K562 (cell line): ENCODE data around the gene ACAP3. TPM values are rescaled to one million over a fixed set of nuclear protein-coding genes. Genes with fewer than 3 reads are reported as not detected.
A peak's percentile ranks its signal among the peaks of the same experiment; 100 is the strongest.

Experiments
- GATAD2B ChIP-seq: fragments of 450-650 bp; IDR thresholded peaks from 2 replicates; pipeline ENCODE4 v1.6.1; 2017; ENCODE audit warnings: mild to moderate bottlenecking, borderline replicate concordance
- SIN3B ChIP-seq: fragments of 450-650 bp; IDR thresholded peaks from 2 replicates; pipeline ENCODE4 v1.6.1; 2017; ENCODE audit warnings: low read depth, mild to moderate bottlenecking, moderate library complexity
- ZKSCAN1 ChIP-seq: fragments of 150-350 bp; IDR thresholded peaks from 2 replicates; pipeline ENCODE4 v1.6.1; 2016; ENCODE audit warnings: low read depth, low read length
- ZNF696 ChIP-seq: fragments of 250-450 bp; sonication (Bioruptor Pico); conservative IDR thresholded peaks from 2 replicates; pipeline ENCODE4 v1.4.0; 2020; ENCODE audit warnings: mild to moderate bottlenecking, moderate library complexity
- polyA plus RNA-seq, 8 experiments: library from polyadenylated mRNA; depleted of rRNA in 4 of 8; stranded (reverse) in 5 of 8; unstranded in 3 of 8; fragments of >200 nt; fragmentation: Nextera tagmentation in 2 of 8; fragmentation: Illumina TruSeq in 1 of 8; extraction: Ambion mirVana in 2 of 8; extraction: Trizol in 1 of 8; gene quantifications; 2 replicates each; pipeline versions ENCODE4 v1.2.1 to v1.2.3, GENCODE V29; 2011 to 2014; ENCODE audit warnings: inconsistent platforms in 1 of 8, missing spikeins in 1 of 8
- total RNA-seq, 7 experiments: library from RNA; depleted of rRNA in 6 of 7; stranded (reverse); fragments of >200 nt in 6 of 7; fragmentation: Illumina TruSeq in 2 of 7; extraction: Trizol in 2 of 7; gene quantifications; 2 replicates each; pipeline versions ENCODE4 v1.2.1 to v1.2.3, GENCODE V29; 2011 to 2021; ENCODE audit warnings: low replicate concordance in 1 of 7
- TF ChIP-seq, protein P1 (sequence below): sonication (generic); formaldehyde crosslinking; IDR thresholded peaks from 2 replicates; pipeline ENCODE4 v1.8.1; 2023; ENCODE audit warnings: mild to moderate bottlenecking, missing genetic modification reagents
- TF ChIP-seq, protein P2 (sequence below), 2 experiments: fragments of 450-650 bp; formaldehyde crosslinking in 1 of 2; IDR thresholded peaks; 2 replicates each; pipeline versions ENCODE4 v1.4.0 to v1.6.1; 2014 to 2020; ENCODE audit warnings: mild to moderate bottlenecking in 2 of 2, borderline replicate concordance in 1 of 2, low read depth in 1 of 2
- TF ChIP-seq, protein P3 (sequence below): fragments of 250-450 bp; sonication (Bioruptor Pico); IDR thresholded peaks from 2 replicates; pipeline ENCODE4 v1.8.0; 2021; ENCODE audit warnings: moderate library complexity, mild to moderate bottlenecking, inconsistent platforms

The ACAP3 gene
- total and polyA plus RNA-seq, 9 of the 15 experiments (the other 6 are each of a cell fraction or from before 2014, with no cell fraction given) = 0.01 to 49.0 (median 12.0) TPM

DNA sequence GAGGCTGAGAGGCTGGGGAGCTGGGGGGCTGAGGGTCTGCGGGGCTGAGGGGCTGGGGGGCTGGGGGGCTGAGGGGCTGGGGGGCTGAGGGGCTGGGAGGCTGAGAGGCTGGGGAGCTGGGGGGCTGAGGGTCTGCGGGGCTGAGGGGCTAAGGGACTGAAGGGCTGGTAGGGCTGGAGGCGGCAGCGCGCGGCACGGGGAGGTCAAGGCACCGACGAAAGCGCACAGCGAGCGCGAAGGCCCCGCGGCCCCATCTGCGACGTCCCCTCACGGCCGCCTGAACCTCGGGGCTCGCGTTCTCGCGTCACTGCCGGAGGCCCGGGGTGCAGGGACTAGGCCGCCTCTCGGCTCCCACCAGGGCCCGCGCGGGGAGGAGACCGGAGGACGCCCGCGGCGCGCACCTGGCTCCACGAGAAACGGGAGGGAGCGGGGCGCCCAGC lies 16.4 kb upstream of the ACAP3 start (continued):
- TF ChIP-seq, protein P1, sequence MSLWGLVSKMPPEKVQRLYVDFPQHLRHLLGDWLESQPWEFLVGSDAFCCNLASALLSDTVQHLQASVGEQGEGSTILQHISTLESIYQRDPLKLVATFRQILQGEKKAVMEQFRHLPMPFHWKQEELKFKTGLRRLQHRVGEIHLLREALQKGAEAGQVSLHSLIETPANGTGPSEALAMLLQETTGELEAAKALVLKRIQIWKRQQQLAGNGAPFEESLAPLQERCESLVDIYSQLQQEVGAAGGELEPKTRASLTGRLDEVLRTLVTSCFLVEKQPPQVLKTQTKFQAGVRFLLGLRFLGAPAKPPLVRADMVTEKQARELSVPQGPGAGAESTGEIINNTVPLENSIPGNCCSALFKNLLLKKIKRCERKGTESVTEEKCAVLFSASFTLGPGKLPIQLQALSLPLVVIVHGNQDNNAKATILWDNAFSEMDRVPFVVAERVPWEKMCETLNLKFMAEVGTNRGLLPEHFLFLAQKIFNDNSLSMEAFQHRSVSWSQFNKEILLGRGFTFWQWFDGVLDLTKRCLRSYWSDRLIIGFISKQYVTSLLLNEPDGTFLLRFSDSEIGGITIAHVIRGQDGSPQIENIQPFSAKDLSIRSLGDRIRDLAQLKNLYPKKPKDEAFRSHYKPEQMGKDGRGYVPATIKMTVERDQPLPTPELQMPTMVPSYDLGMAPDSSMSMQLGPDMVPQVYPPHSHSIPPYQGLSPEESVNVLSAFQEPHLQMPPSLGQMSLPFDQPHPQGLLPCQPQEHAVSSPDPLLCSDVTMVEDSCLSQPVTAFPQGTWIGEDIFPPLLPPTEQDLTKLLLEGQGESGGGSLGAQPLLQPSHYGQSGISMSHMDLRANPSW (CRISPR knock-in tag) = peak; percentile 42; the same call in 1 of the 2 replicates
- 0 out of 2 replicates have a peak, but pooled peaks have one; percentile 12 for TF ChIP-seq ZKSCAN1
- TF ChIP-seq, protein P2, sequence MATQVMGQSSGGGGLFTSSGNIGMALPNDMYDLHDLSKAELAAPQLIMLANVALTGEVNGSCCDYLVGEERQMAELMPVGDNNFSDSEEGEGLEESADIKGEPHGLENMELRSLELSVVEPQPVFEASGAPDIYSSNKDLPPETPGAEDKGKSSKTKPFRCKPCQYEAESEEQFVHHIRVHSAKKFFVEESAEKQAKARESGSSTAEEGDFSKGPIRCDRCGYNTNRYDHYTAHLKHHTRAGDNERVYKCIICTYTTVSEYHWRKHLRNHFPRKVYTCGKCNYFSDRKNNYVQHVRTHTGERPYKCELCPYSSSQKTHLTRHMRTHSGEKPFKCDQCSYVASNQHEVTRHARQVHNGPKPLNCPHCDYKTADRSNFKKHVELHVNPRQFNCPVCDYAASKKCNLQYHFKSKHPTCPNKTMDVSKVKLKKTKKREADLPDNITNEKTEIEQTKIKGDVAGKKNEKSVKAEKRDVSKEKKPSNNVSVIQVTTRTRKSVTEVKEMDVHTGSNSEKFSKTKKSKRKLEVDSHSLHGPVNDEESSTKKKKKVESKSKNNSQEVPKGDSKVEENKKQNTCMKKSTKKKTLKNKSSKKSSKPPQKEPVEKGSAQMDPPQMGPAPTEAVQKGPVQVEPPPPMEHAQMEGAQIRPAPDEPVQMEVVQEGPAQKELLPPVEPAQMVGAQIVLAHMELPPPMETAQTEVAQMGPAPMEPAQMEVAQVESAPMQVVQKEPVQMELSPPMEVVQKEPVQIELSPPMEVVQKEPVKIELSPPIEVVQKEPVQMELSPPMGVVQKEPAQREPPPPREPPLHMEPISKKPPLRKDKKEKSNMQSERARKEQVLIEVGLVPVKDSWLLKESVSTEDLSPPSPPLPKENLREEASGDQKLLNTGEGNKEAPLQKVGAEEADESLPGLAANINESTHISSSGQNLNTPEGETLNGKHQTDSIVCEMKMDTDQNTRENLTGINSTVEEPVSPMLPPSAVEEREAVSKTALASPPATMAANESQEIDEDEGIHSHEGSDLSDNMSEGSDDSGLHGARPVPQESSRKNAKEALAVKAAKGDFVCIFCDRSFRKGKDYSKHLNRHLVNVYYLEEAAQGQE (IDR thresholded peaks at IDR 0.05; ENCODE audit: borderline replicate concordance) = no peak
- TF ChIP-seq, protein P2 (CRISPR knock-in tag; IDR thresholded peaks at IDR 0.05; ENCODE audit: low read depth) = peak; percentile 54; the same call in 1 of the 2 replicates
- TF ChIP-seq GATAD2B = no peak
- TF ChIP-seq SIN3B = peak; percentile 90
- TF ChIP-seq ZNF696 (CRISPR knock-in tag) = no peak
- TF ChIP-seq, protein P3, sequence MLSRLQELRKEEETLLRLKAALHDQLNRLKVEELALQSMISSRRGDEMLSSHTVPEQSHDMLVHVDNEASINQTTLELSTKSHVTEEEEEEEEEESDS (CRISPR knock-in tag) = no peak
